Astrocyte (in vitro differentiated cells and primary cell): ENCODE results near the gene SNAI3. TPM values are rescaled to one million over a fixed set of nuclear protein-coding genes. Genes with fewer than 3 reads are reported as not detected.
A peak's percentile ranks its signal among the peaks of the same experiment; 100 is the strongest.

Experiments
- DNase-seq: peaks from one replicate; pipeline ENCODE4 v3.0.0-alpha.2; 2010; ENCODE audit warnings: low read depth
- FAIRE-seq: peaks from 2 replicates; lab custom pipeline; 2011; peaks lifted over from hg19 to GRCh38; lab: Jason Lieb, UNC
- H2AFZ ChIP-seq: 2 replicates; pipeline ENCODE4 v1.6.0; 2012; ENCODE audit warnings: low read depth, low read length, inconsistent platforms
- H3K27ac ChIP-seq: 2 replicates; pipeline ENCODE4 v1.5.1; 2011; ENCODE audit warnings: low read depth, low read length, inconsistent platforms
- H3K27me3 ChIP-seq: 2 replicates; pipeline ENCODE4 v1.6.0; 2011; ENCODE audit warnings: low read length, inconsistent platforms; ENCODE audit not compliant: insufficient read depth
- H3K36me3 ChIP-seq: 2 replicates; pipeline ENCODE4 v1.5.1; 2011; ENCODE audit warnings: low read length, inconsistent platforms; ENCODE audit not compliant: insufficient read depth
- H3K4me1 ChIP-seq: 2 replicates; pipeline ENCODE4 v1.5.1; 2011; ENCODE audit warnings: low read length, inconsistent platforms; ENCODE audit not compliant: insufficient read depth
- H3K4me2 ChIP-seq: 2 replicates; pipeline ENCODE4 v1.6.0; 2012; ENCODE audit warnings: low read length, inconsistent platforms
- H3K4me3 ChIP-seq: 2 replicates; pipeline ENCODE4 v1.5.1; 2011; ENCODE audit warnings: low read depth, mild to moderate bottlenecking, low read length, inconsistent platforms; ENCODE audit not compliant: insufficient read depth
- H3K79me2 ChIP-seq: 2 replicates; pipeline ENCODE4 v1.6.0; 2012; ENCODE audit warnings: mild to moderate bottlenecking, low read length, inconsistent platforms; ENCODE audit not compliant: insufficient read depth
- H3K9ac ChIP-seq: 2 replicates; pipeline ENCODE4 v1.6.0; 2012; ENCODE audit warnings: mild to moderate bottlenecking, low read length, inconsistent platforms
- H3K9me3 ChIP-seq: 2 replicates; pipeline ENCODE4 v1.5.1; 2012; ENCODE audit warnings: low read depth, mild to moderate bottlenecking, low read length, inconsistent platforms; ENCODE audit not compliant: insufficient read depth
- H4K20me1 ChIP-seq: 2 replicates; pipeline ENCODE4 v1.6.0; 2012; ENCODE audit warnings: low read length, inconsistent platforms; ENCODE audit not compliant: insufficient read depth
- H3K27ac Mint-ChIP-seq: one replicate; pipeline ENCODE4 v1.8.0; 2021; ENCODE audit warnings: mild to moderate bottlenecking, mixed read lengths; ENCODE audit not compliant: unreplicated experiment
- H3K27me3 Mint-ChIP-seq: one replicate; pipeline ENCODE4 v1.8.0; 2021; ENCODE audit warnings: low read depth, mixed read lengths; ENCODE audit not compliant: unreplicated experiment
- H3K36me3 Mint-ChIP-seq: one replicate; pipeline ENCODE4 v1.8.0; 2021; ENCODE audit warnings: low read depth, mixed read lengths; ENCODE audit not compliant: unreplicated experiment
- H3K4me1 Mint-ChIP-seq: one replicate; pipeline ENCODE4 v1.8.0; 2021; ENCODE audit warnings: low read depth, mixed read lengths; ENCODE audit not compliant: unreplicated experiment
- H3K4me3 Mint-ChIP-seq: one replicate; pipeline ENCODE4 v1.8.0; 2021; ENCODE audit warnings: mild to moderate bottlenecking, moderate library complexity, mixed read lengths; ENCODE audit not compliant: unreplicated experiment
- H3K9me3 Mint-ChIP-seq: one replicate; pipeline ENCODE4 v1.8.0; 2021; ENCODE audit warnings: mild to moderate bottlenecking, mixed read lengths; ENCODE audit not compliant: unreplicated experiment
- EZH2 ChIP-seq: IDR thresholded peaks from 2 replicates; pipeline ENCODE4 v1.6.1; 2012; ENCODE audit warnings: mild to moderate bottlenecking, low read length, inconsistent platforms; ENCODE audit not compliant: insufficient read depth
- total RNA-seq: library from RNA; stranded (reverse); gene quantifications from 2 replicates; pipeline ENCODE4 v1.2.1, GENCODE V29; 2021
- TF ChIP-seq, protein P1 (sequence below): IDR thresholded peaks from 2 replicates; pipeline ENCODE4 v1.5.1; 2011; ENCODE audit warnings: low read depth, mild to moderate bottlenecking, inconsistent platforms, low read length, moderate library complexity; ENCODE audit not compliant: insufficient read depth

Gene SNAI3
- total RNA-seq, 1 donor from 2014 or later, result 0.48 TPM

DNA sequence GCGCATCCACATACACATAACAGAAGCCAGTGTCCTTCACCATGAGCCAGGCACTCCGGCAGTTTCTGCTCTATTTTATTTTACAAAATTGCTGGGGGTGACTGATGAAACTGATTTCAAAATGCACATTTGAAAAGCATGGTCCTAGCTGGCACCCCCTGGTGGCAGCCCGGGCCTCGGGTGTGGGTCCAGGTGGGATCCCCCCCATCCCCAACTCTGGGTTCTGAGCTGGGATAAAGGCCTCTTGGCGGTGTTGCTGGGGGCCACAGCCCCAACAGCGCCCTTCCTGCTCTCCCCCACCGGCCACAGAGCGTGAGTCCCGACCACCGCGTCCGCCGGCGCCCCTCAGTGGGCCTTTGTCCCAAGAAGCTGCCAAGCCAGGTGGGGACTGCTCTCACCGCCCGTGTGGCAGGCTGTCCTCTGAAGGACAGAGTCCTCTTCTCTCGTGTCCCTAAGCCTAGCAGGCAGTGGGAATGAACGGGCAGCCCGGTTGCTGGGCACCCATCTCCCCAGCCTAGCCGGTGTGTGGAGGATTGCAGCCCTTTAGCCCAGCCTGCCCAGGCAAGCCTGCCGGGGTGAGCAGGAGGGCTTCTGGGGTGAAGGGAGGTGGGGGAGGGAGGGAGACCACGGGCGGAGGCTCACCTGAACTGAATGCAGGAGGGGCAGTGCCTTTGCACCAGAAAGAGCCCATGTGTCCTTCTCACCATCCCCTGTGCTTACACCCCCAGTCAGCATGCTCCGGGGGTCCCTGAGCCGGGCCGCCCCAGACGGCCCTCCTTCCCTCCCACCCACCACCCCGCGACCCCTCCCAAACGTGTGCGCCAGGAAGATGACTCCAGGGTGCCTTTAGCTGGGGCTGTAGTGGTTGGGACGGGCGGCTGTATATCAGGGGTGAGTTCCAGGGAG is 898 bp downstream of the SNAI3 start:
- peaks cover 10% of the 10 kb centered on the region for H3K4me1 ChIP-seq
- peak overlapping the region; percentile 41 for H2AFZ ChIP-seq

DNA sequence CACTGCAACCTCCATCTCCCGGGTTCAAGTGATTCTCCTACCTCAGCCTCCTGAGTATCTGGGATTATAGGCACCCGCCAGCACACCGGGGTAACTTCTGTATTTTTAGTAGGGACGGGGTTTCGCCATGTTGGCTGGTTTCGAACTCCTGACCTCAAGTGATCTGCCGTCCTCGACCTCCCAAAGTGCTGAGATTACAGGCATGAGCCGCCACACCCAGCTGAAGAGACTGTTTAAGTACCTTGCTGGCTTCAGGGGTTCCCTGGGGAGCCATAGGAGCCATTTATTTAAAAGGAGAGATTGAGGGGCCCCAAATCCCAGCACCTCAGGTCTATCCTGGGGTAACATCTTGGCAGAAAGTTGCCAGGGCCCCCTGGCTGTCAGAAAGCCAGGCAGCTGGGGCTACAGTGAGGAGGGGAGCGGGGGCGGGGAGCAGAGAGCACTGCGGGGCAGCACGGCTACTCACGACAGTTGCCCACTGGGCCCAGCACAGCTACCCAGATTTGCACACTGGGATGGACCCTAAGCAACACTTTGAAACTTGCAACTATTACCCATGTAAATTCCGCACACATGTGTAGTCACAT is 1.6 kb downstream of the SNAI3 start:
- no peak overlapping the region for H3K9ac ChIP-seq
- Mint-ChIP-seq H3K27me3 (peaks cover 31% of the 10 kb centered on the region), H3K4me3 (no peak overlapping the region), H3K4me1 (no peaks in the 10 kb centered on the region), H3K36me3 (no peaks in the 10 kb centered on the region), H3K9me3 (no peaks in the 10 kb centered on the region), H3K27ac (no peak overlapping the region)
- DNase-seq (no peak), FAIRE-seq (no peak)
- H3K36me3 ChIP-seq, result no peaks in the 10 kb centered on the region
- H3K79me2 ChIP-seq, result no peaks in the 10 kb centered on the region
- no peak overlapping the region for H3K27ac ChIP-seq
- H3K4me3 ChIP-seq, result no peak overlapping the region
- peaks cover 6% of the 10 kb centered on the region for H4K20me1 ChIP-seq
- TF ChIP-seq, protein P1, sequence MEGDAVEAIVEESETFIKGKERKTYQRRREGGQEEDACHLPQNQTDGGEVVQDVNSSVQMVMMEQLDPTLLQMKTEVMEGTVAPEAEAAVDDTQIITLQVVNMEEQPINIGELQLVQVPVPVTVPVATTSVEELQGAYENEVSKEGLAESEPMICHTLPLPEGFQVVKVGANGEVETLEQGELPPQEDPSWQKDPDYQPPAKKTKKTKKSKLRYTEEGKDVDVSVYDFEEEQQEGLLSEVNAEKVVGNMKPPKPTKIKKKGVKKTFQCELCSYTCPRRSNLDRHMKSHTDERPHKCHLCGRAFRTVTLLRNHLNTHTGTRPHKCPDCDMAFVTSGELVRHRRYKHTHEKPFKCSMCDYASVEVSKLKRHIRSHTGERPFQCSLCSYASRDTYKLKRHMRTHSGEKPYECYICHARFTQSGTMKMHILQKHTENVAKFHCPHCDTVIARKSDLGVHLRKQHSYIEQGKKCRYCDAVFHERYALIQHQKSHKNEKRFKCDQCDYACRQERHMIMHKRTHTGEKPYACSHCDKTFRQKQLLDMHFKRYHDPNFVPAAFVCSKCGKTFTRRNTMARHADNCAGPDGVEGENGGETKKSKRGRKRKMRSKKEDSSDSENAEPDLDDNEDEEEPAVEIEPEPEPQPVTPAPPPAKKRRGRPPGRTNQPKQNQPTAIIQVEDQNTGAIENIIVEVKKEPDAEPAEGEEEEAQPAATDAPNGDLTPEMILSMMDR, result no peak
- no peak for TF ChIP-seq EZH2
- no peak overlapping the region for H3K4me2 ChIP-seq
- no peaks in the 10 kb centered on the region for H3K9me3 ChIP-seq
- no peak overlapping the region for H2AFZ ChIP-seq
- peaks cover 8% of the 10 kb centered on the region for H3K27me3 ChIP-seq
- H3K4me1 ChIP-seq, result peaks cover 10% of the 10 kb centered on the region

More for the DNA sequence above, 898 bp downstream of the SNAI3 start:
- Histone ChIP-seq H3K36me3 (no peaks in the 10 kb centered on the region), H4K20me1 (peaks cover 6% of the 10 kb centered on the region), H3K79me2 (no peaks in the 10 kb centered on the region), H3K4me3 (no peak overlapping the region), H3K9me3 (no peaks in the 10 kb centered on the region), H3K27me3 (peaks cover 8% of the 10 kb centered on the region), H3K9ac (no peak overlapping the region), H3K27ac (no peak overlapping the region), H3K4me2 (peak overlapping the region; percentile 84)
- H3K4me3 Mint-ChIP-seq, result no peak overlapping the region
- TF ChIP-seq, protein P1, result peak; percentile 52
- no peak for TF ChIP-seq EZH2
- DNase-seq, result no peak
- H3K4me1 Mint-ChIP-seq, result no peaks in the 10 kb centered on the region
- no peak for FAIRE-seq
- H3K36me3 Mint-ChIP-seq, result no peaks in the 10 kb centered on the region
- H3K9me3 Mint-ChIP-seq, result no peaks in the 10 kb centered on the region
- peaks cover 39% of the 10 kb centered on the region for H3K27me3 Mint-ChIP-seq
- no peak overlapping the region for H3K27ac Mint-ChIP-seq
